Measurements from ENCODE around the gene LPIN2. TPM values are rescaled to one million over a fixed set of nuclear protein-coding genes. Genes with fewer than 3 reads are reported as not detected.
"Not testable (repeated sequence)": the region's sequence is repeated elsewhere in the genome, so short reads cannot be mapped to it uniquely, and the experiment has no call there.

The LPIN2 gene
- total RNA-seq, 1 donor from 2014 or later: 190 TPM

- DNase-seq (ENCODE audit: low spot score): peak; percentile 72
Observed at GRCh38 chr18:3044931-3045698, 32.2 kb upstream of the LPIN2 start.

GRCh38 chr18:3042379-3042778, 29.4 kb upstream of the LPIN2 start:
- no peak for DNase-seq (ENCODE audit: low spot score)

- DNase-seq (ENCODE audit: low spot score): no peak
Observed at GRCh38 chr18:3041843-3042242, 28.9 kb upstream of the LPIN2 start.

GRCh38 chr18:3040881-3041280, 27.9 kb upstream of the LPIN2 start:
- DNase-seq (ENCODE audit: low spot score): no peak

GRCh38 chr18:3040173-3040572, 27.2 kb upstream of the LPIN2 start:
- no peak for DNase-seq (ENCODE audit: low spot score)

GRCh38 chr18:3037423-3037915, 24.5 kb upstream of the LPIN2 start:
- peak; percentile 67 for DNase-seq (ENCODE audit: low spot score)

- DNase-seq (ENCODE audit: low spot score): no peak
Observed at GRCh38 chr18:3036108-3036507, 23.2 kb upstream of the LPIN2 start.

- DNase-seq (ENCODE audit: low spot score): no peak
Observed at GRCh38 chr18:3035635-3036034, 22.7 kb upstream of the LPIN2 start.

- DNase-seq (ENCODE audit: low spot score): no peak
Observed at GRCh38 chr18:3032721-3033120, 19.8 kb upstream of the LPIN2 start.

- DNase-seq (ENCODE audit: low spot score): no peak
Observed at GRCh38 chr18:3029215-3029952, 16.4 kb upstream of the LPIN2 start.

GRCh38 chr18:3028115-3028514, 15.2 kb upstream of the LPIN2 start:
- not testable (repeated sequence) for DNase-seq (ENCODE audit: low spot score)

GRCh38 chr18:3027370-3027891, 14.5 kb upstream of the LPIN2 start:
- no peak for DNase-seq (ENCODE audit: low spot score)

GRCh38 chr18:3025544-3025943, 12.6 kb upstream of the LPIN2 start:
- DNase-seq (ENCODE audit: low spot score): no peak

GRCh38 chr18:3023603-3024002, 10.7 kb upstream of the LPIN2 start:
- not testable (repeated sequence) for DNase-seq (ENCODE audit: low spot score)

- no peak for DNase-seq (ENCODE audit: low spot score)
Observed at GRCh38 chr18:3016585-3017297, 3.8 kb upstream of the LPIN2 start.

GRCh38 chr18:3015851-3016250, 2.9 kb upstream of the LPIN2 start:
- no peak for DNase-seq (ENCODE audit: low spot score)

GRCh38 chr18:3015204-3015592, 2.3 kb upstream of the LPIN2 start:
- DNase-seq (ENCODE audit: low spot score): no peak

- DNase-seq (ENCODE audit: low spot score): no peak
Observed at GRCh38 chr18:3014503-3015203, 1.7 kb upstream of the LPIN2 start.

- DNase-seq (ENCODE audit: low spot score): peak; percentile 43
Observed at GRCh38 chr18:3012136-3013023, 564 bp downstream of the LPIN2 start.

GRCh38 chr18:3010086-3010485, 2.9 kb downstream of the LPIN2 start:
- no peak for DNase-seq (ENCODE audit: low spot score)

GRCh38 chr18:3008541-3008940, 4.4 kb downstream of the LPIN2 start:
- DNase-seq (ENCODE audit: low spot score): no peak

Measured in mucosa of gallbladder (tissue), 1 donor.